ENCODE measurements around the gene REXO4.
A peak's percentile ranks its signal among the peaks of the same experiment; 100 is the strongest.

REXO4 gene

DNA sequence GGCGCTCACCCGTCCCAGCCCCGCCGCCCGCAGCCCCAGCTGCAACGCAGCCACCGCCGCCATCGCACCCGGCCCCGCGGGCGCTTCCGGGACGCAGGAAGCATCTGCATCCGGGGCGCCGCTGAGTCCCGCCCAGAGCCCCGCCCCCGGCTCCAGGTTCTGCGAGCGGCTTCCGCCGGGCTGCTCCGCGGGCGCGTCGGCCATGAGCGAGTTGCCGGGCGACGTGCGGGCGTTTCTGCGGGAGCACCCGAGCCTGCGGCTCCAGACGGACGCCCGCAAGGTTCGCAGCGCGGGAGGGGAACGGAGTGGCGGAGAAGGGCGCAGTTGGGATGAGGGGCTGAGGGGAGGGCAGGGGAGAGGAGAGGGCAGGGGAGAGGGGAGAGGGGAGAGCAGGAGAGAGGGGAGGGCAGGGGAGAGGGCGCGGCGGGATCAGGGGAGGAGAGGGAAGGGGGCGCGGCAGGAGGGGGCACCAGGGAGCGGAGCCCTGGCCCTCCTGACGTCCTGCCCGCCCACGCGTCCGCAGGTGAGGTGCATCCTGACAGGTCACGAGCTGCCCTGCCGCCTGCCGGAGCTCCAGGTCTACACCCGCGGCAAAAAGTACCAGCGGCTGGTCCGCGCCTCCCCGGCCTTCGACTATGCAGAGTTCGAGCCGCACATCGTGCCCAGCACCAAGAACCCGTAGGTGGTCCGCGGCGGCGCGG, 61.3 kb downstream of the REXO4 start, which contains the start of the genes SURF1 and SURF2:
Gene SURF1, minus strand, starts transcription at position 97 of the 701 bp plus-strand sequence. Its CDS starts 34 bp downstream, at position 63.
Gene SURF2, plus strand, starts transcription at position 160 of the 701 bp plus-strand sequence. Its CDS starts 43 bp downstream, at position 203.
- TF ChIP-seq, protein P1, sequence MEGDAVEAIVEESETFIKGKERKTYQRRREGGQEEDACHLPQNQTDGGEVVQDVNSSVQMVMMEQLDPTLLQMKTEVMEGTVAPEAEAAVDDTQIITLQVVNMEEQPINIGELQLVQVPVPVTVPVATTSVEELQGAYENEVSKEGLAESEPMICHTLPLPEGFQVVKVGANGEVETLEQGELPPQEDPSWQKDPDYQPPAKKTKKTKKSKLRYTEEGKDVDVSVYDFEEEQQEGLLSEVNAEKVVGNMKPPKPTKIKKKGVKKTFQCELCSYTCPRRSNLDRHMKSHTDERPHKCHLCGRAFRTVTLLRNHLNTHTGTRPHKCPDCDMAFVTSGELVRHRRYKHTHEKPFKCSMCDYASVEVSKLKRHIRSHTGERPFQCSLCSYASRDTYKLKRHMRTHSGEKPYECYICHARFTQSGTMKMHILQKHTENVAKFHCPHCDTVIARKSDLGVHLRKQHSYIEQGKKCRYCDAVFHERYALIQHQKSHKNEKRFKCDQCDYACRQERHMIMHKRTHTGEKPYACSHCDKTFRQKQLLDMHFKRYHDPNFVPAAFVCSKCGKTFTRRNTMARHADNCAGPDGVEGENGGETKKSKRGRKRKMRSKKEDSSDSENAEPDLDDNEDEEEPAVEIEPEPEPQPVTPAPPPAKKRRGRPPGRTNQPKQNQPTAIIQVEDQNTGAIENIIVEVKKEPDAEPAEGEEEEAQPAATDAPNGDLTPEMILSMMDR (conservative IDR thresholded peaks at IDR 0.05; ENCODE audit: low read length), result 0 out of 2 replicates have a peak, but pooled peaks have one; percentile 13
- TF ChIP-seq EZH2phosphoT487 (IDR thresholded peaks at IDR 0.05; ENCODE audit: borderline replicate concordance), result no peak
- H3K9me3 ChIP-seq (ENCODE audit: insufficient read depth, low read depth, low read length), result no peaks in the 10 kb centered on the region
- no peaks in the 10 kb centered on the region for H3K9me2 ChIP-seq (replicated peaks; ENCODE audit: low read depth, low read length)
- H4K20me1 ChIP-seq (ENCODE audit: insufficient read depth, low read length, poor library complexity, severe bottlenecking), result peaks cover 29% of the 10 kb centered on the region
- H3K27me3 ChIP-seq (ENCODE audit: insufficient read depth, low read length, poor library complexity, severe bottlenecking), result no peaks in the 10 kb centered on the region
- H3K9ac ChIP-seq (ENCODE audit: low read depth, low read length, poor library complexity, severe bottlenecking), result peak within 1 kb of the TSS; percentile 80
- peak within 1 kb of the TSS; percentile 95 for H3K4me2 ChIP-seq (ENCODE audit: low read depth, low read length, poor library complexity, severe bottlenecking)
- peaks cover 8% of the 10 kb centered on the region for H3K4me1 ChIP-seq (ENCODE audit: insufficient read depth, low read length, poor library complexity, severe bottlenecking)
- H3K79me2 ChIP-seq (ENCODE audit: insufficient read depth, low read length), result peaks cover 52% of the 10 kb centered on the region
- H3F3A ChIP-seq (ENCODE audit: low read depth), result peaks cover 4% of the 10 kb centered on the region; the same call in 1 of the 2 replicates
- peak within 1 kb of the TSS; percentile 94 for H3K4me3 ChIP-seq (ENCODE audit: low read length, poor library complexity, severe bottlenecking)
- H3K36me3 ChIP-seq (ENCODE audit: insufficient read depth, low read length), result peaks cover 35% of the 10 kb centered on the region
- peak within 1 kb of the TSS; percentile 58 for H2AFZ ChIP-seq (ENCODE audit: low read length)
